ENCODE results near the gene AFF4.
"Not testable (repeated sequence)": the region's sequence is repeated elsewhere in the genome, so short reads cannot be mapped to it uniquely, and the experiment has no call there.

The AFF4 gene, protein sequence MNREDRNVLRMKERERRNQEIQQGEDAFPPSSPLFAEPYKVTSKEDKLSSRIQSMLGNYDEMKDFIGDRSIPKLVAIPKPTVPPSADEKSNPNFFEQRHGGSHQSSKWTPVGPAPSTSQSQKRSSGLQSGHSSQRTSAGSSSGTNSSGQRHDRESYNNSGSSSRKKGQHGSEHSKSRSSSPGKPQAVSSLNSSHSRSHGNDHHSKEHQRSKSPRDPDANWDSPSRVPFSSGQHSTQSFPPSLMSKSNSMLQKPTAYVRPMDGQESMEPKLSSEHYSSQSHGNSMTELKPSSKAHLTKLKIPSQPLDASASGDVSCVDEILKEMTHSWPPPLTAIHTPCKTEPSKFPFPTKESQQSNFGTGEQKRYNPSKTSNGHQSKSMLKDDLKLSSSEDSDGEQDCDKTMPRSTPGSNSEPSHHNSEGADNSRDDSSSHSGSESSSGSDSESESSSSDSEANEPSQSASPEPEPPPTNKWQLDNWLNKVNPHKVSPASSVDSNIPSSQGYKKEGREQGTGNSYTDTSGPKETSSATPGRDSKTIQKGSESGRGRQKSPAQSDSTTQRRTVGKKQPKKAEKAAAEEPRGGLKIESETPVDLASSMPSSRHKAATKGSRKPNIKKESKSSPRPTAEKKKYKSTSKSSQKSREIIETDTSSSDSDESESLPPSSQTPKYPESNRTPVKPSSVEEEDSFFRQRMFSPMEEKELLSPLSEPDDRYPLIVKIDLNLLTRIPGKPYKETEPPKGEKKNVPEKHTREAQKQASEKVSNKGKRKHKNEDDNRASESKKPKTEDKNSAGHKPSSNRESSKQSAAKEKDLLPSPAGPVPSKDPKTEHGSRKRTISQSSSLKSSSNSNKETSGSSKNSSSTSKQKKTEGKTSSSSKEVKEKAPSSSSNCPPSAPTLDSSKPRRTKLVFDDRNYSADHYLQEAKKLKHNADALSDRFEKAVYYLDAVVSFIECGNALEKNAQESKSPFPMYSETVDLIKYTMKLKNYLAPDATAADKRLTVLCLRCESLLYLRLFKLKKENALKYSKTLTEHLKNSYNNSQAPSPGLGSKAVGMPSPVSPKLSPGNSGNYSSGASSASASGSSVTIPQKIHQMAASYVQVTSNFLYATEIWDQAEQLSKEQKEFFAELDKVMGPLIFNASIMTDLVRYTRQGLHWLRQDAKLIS

DNA sequence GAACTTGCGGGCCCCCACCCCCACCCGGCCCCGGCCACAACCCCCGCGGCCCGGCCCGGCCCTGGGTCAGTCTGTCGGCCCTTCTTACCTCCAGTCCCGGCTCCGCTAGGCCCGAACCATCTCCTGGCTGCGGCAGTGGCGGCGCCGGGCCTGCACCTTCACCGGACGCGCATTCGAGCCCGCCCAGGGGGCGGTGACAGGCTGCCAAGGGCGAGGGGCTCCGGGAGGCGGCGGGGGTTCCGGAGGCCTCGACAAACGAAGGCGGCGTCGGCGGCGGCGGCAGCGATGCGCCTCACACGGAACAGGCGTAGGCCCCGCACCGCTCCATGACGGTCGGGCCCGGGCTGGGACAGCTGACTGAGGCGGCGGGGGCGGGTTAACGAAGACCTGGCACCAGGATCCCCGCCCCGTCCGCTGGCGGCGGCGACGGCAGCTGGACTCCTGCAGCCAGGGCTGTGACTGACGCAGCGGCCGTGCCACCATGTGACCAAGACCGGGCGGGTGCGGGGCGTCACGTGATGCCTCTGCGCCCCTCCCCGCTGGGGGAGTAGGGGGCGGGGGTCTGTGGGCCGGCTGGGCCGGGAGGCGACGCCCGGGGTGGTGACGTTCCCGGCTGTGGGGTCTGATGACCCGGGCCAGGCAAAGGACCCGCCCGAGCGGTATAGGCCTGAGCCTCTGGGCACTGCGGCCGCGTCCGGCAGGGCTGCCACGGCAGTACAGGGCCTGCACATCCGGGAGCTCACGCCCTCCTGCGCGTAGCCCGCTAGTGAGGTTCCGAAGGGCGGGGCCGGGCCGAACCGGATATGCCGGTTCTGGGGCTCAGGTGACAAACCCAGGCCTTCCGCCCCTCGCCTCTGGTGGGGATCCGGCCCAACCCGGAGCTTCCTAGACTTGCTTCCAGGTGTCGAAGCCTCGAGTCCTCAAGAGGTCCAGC lies at the start of gene AFF4:
TSS of gene AFF4 (minus strand) at position 464 of the 934 bp plus-strand sequence. CDS start 26,445 bp downstream, outside the sequence.
- DNase-seq, result peak; percentile 98

DNA sequence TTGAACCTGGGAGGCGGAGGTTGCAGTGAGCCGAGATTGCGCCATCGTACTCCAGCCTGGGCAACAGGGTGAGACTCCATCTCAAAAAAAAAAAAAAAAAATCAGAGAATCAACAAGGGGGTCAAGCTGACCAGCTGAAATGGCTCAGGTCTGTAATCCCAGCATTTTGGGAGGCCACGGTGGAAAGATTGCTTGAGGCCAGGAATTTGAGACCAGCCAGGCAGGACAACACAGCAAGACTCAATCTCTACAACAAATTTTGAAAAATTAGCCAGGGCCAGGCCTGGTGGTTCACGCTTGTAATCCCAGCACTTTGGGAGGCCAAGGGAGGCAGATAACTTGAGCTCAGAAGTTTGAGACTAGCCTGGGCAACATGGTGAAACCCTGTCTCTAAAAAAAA lies 45.0 kb upstream of the AFF4 start:
- DNase-seq, result not testable (repeated sequence)

- no peak for DNase-seq
These were observed 43.2 kb upstream of the AFF4 start for GRCh38 chr5:133006653-133007052.

GRCh38 chr5:132999246-132999645 lies 35.8 kb upstream of the AFF4 start:
- no peak for DNase-seq

DNA sequence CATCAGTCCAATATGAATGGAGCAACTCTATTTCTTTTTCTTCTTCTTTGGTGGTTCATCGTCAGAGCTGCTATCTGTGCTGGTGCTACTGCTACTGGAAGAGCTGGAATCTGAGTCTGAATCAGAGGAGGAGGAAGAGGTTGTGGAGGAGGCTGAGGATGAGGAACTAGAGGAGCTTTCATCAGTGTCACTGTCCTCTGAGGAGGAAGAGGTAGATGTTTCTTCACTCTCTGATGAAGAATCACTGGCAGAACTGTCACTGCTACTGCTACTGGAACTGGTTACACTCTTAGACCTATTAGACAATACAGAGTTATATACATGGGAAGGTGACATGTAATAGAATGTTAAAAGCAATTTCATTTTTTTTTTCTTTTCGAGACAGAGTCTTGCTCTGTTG lies 35.1 kb upstream of the AFF4 start:
- DNase-seq, result no peak

DNA sequence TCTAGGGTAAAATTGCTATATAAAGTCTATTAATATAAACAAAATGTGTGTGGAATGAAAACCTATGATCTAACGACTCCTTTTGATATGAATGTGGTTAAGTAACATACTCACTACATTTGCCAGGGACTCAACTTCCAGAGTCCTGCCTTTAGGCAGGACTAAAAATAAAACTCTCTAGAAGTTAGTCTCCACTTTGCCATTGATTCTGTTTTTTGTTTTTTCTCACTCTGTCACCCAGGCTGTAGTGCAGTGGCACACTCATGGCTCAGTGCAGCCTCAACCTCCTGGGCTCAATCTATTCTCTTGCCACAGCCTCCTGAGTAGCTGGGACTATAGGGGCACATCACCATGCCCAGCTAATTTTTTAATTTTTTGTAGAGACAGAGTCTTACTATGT lies 32.9 kb upstream of the AFF4 start:
- DNase-seq, result no peak

DNA sequence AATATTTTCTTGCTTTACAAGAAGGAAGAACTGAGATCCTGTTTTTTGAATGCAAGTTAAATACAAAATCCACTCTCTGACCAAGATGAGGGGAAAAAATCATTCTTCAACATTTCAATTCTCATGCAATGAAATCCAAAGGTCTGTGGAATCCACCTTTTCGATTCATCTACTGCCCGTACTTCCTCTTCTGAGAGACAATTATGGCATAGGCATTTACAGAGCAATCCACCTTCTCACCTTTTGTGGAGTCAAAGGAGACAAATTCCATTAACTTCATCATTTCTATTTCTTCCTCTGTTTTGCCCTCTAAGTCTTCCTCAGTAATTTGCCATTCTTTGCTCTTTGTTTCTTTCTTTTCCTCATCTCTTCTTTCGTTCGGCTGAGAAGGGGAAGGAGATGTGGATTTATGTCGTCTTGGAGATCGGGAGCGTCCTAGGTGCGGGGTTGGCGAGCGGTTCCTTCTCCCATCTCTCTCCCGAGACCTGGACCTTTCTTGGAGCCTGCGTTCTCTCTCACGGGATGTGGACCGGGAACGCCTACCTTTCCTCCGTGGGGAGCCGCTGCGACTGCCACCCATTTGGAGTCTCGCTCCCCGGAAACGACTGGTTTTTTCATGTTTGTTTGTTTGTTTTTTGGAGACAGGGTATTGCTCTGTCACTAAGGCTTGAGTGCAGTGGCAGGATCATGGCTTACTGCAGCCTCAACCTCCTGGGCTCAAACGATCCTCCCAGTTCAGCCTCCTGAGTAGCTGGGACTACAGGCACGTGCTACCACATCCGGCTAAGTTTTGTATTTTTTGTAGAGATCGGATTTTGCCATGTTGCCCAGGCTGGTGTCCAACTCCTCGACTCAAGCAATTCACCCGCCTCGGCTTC lies 24.3 kb upstream of the AFF4 start:
- DNase-seq, result no peak

GRCh38 chr5:132982971-132983370 lies 19.5 kb upstream of the AFF4 start:
- DNase-seq, result not testable (repeated sequence)

DNA sequence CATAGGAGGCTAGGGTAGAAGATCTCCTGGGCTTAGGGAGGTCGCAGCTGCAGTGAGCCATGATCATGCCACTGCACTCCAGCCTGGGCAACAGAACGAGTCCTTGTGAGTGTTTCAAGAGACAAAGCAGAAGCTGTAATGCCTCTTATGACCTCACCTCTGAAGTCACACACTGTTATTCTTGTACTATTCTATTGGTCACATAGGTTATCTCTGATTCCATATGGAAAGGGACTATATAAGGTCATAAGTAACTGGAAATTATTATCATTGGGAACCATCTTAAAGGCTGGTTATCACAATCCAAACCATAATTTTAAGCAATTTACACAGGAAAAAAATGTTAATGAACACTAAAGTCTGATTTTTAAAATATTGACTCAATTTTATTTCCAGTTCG lies 17.9 kb upstream of the AFF4 start:
- peak; percentile 30 for DNase-seq

DNA sequence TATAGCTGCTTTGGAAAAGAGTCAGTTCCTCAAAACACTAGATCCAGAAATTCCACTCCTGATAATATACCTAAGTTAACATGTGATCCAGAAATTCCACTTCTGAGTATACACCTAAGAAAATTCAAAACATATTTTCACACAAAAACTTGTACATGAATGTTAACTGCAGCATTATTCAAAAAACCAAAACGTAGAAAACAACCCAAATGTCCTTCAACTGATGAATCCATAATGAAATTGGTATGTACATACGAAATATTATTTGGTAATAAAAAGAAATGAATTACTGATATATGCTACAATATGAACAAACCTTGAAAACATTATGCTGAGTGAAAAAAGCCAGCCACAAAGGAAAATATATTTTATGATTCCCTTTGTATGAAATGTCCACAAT lies 16.5 kb upstream of the AFF4 start:
- DNase-seq, result no peak

DNA sequence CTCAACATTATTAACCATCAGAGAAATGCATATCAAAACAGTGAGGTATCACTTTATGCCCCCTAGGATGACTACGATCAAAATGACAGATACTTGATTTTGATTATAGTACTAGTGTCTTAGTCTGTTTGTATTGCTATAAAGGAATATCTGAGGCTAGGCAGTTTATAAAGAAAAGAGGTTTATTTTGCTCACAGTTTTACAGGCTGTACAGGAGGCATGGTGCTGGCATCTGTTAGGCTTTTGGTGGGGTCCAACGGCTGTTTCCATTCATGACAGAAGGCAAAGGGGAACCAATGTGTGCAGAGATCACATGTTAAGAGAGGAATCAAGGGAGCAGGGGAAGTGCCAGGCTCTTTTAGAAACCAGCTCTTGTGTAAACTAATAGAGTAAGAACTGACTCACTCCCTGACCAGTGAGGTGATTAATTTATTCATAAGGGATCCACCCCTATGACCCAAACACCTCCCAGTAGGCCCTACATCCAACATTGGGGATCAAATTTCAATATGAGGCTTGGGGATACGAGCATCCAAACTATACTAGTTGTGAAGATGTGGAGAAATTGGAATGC lies 16.0 kb upstream of the AFF4 start:
- peak; percentile 14 for DNase-seq

DNA sequence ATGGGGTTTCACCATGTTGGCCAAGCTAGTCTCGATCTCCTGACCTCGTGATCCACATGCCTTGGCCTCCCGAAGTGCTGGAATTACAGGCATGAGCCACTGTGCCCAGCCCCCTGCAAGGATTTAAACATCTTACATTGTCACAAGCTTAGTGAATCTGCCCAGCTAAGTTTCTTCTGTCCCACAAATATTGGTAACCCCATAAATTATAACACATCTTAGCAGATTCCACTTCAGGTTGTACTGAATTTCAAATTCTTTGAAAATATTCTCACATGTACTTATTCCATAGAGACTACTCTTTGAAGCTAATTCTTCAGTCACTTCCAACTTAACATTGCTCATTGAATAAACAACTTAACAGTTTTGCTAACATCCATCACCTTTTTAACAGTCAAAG lies 13.4 kb upstream of the AFF4 start:
- DNase-seq, result no peak

- DNase-seq, result not testable (repeated sequence)
These were observed 9.0 kb upstream of the AFF4 start for GRCh38 chr5:132972436-132972828.

DNA sequence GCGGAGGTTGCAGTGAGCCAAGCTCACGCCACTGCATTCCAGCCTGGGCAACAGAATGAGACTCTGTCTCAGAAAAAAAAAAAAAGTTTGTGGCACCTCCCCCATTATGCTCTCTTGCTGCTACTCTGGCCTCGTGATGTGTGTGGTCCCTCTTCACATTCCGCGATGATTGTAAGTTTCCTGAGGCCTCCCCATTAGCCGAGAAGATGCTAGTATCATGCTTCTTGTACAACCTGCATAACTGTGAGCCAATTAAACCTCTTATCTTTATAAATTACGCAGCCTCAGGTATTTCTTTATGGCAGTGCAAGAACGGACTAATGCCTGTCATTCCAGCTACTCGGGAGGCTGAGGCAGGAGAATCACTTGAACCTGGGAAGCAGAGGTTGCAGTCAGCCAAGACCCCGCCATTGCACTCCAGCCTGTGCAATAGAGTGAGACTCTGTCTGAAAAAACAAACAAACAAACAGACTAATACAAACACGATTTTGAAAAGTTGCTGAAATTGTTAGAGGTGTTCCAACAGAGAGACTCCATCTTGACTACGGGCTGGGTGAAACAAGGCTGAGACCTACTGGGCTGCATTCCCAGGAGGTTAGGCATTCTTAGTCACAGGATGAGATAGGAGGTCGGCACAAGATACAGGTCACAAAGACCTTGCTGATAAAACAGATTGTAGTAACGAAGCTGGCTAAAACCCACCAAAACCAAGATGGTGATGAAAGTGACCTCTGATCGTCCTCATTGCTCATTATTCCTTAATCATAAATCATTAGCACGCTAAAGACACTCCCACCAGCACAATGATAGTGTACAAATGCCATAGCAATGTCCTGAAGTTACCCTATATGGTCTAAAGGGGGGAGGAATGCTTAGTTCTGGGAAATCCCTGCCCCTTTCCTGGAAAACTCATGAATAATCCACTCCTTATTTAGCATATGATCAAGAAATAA lies 8.3 kb upstream of the AFF4 start:
- no peak for DNase-seq

GRCh38 chr5:132965120-132965519 lies 1.7 kb upstream of the AFF4 start:
- no peak for DNase-seq

- DNase-seq, result peak; percentile 70
These were observed 909 bp downstream of the AFF4 start for GRCh38 chr5:132962429-132963021.

DNA sequence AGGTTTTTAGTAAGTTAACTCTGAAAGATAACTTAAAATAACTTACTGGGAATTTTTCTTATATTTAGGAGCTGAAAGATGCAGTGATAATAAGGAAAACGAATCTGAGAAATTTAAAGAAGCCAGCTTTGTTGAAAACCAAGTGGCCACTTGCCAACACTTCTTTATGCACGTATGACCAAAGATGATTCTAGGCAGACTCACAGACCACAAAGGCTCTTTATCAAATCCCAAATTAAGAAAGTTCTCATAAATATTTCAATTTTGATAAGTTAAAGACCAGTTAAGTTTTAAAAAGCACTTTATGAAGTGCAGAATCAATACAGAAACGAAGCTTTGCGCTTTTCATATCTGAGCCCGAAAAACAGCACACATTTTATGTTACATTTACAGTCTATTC lies 1.5 kb downstream of the AFF4 start:
- peak; percentile 53 for DNase-seq

DNA sequence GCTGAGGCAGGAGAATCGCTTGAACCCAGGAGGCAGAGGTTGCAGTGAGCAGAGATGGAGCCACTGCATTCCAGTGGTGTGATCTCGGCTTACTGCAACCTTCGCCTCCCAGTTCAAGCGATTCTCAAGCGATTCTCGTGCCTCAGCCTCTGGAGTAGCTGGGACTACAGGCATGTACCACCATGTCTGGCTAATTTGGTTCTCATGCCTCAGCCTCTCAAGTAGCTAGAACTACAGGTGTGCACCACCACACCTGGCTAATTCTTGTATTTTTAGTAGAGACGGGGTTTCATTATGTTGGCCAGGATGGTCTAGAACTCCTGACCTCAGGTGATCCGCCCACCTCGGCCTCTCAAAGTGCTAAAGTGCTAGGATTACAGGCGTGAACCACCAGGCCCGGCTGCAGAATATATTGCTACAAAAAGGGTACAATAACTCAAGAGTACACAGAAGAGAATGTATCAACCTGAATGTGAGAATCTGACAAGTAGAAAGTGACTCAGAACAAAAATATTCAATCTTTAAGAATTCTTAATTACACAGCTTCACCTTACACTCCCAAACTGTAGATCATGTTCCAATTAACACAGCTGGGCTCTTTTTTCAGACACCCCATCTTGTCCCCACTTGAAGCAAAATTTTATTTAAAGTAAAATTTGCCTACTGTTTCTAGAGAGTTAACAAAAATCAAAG lies 2.2 kb downstream of the AFF4 start:
- DNase-seq, result not testable (repeated sequence)

Data from hematopoietic multipotent progenitor cell treated with erythropoietin and hydrocortisone succinate and interleukin-3 and kit ligand, for 4 days (in vitro differentiated cells).